A204.1 (cell line): ENCODE results near the gene C15orf62.

ENCODE experiments used
- FAIRE-seq: peaks from 2 replicates; lab custom pipeline; 2012; peaks lifted over from hg19 to GRCh38; lab: Jason Lieb, UNC

C15orf62 gene, protein sequence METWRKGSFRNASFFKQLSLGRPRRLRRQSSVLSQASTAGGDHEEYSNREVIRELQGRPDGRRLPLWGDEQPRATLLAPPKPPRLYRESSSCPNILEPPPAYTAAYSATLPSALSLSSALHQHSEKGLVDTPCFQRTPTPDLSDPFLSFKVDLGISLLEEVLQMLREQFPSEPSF

GRCh38 chr15:40769274-40770146, at the start of gene C15orf62:
Gene C15orf62 (plus strand): TSS chr15:40769980. CDS start chr15:40770496, 516 bp downstream.
- FAIRE-seq, result no peak

DNA sequence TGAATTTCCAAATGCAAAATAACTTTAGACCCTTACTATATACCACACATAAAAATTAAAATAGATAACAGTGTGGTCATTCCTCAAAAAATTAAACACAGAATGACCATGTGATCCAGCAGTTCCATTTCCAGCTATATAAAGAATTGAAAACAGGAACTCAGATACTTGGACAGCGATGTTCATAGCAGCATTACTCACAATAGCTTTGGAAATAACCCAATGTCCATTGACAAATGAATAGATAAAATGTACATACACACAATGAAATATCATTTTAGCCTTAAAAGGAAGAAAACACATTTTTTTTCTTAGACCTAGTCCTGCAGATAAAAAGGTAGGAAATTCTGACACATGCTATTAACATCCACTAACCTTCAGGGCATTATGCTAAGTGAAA, 48.1 kb upstream of the C15orf62 start:
- FAIRE-seq, result no peak

DNA sequence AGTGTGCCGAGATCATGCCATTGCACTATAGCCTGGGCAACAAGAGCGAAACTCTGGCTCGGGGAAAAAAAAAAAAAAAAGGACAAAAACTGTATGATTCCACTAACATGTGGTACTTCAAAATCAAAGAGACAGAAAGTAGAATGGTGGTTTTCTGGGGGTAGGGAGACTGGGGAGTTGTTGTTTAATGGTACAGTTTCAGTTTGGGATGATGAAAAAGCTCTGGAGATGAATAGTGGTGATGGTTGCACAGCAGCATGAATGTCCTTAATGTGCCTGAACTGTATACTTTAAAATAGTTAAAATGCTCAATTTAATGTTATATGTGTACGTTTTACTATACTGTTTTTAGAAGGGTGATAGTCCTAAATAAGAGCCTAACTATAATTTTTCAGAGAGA, 47.4 kb upstream of the C15orf62 start:
- no peak for FAIRE-seq

DNA sequence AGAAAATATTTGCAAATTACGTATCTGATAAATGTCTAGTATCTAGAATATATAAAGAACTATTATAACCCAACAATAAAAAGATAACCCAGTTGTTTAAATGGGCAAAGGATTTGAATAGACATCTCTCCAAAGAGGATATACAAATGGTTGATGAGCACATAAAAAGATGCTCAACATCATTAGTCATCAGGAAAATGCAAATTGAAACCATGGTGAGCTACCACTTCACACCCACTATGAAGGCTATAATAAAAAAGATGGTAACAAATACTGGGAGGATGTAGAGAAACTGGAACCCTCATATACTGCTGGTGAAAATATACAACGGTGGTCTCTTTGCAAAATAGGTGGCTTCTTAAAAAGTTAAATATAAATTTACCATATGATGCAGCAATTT, 46.8 kb upstream of the C15orf62 start:
- no peak for FAIRE-seq

GRCh38 chr15:40723919-40724318, 45.9 kb upstream of the C15orf62 start:
- no peak for FAIRE-seq

GRCh38 chr15:40731034-40731433, 38.7 kb upstream of the C15orf62 start:
- no peak for FAIRE-seq

DNA sequence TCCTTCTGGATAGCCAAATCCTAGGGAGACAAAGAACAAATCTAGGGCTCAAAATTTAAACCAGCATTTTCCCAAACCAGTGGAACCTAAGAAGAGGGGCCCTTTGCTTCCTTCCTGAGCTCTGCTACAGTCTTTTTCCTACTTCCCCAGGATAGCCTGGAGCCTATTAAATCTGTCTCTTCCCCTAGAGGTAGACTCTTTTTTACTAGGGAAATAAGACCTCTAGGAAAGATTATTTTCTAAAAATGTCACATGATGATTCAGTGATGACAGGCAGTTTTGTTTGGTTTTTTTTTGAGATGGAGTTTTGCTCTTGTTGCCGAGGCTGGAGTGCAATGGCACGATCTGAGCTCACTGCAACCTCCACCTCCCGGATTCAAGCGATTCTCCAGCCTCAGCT, 33.2 kb upstream of the C15orf62 start:
- FAIRE-seq, result no peak

GRCh38 chr15:40737048-40737447, 32.7 kb upstream of the C15orf62 start:
- FAIRE-seq, result no peak

- no peak for FAIRE-seq
Observed at GRCh38 chr15:40739047-40739446, 30.7 kb upstream of the C15orf62 start.

GRCh38 chr15:40739854-40740253, 29.9 kb upstream of the C15orf62 start:
- FAIRE-seq, result no peak

GRCh38 chr15:40743485-40743901, 26.3 kb upstream of the C15orf62 start:
- no peak for FAIRE-seq

DNA sequence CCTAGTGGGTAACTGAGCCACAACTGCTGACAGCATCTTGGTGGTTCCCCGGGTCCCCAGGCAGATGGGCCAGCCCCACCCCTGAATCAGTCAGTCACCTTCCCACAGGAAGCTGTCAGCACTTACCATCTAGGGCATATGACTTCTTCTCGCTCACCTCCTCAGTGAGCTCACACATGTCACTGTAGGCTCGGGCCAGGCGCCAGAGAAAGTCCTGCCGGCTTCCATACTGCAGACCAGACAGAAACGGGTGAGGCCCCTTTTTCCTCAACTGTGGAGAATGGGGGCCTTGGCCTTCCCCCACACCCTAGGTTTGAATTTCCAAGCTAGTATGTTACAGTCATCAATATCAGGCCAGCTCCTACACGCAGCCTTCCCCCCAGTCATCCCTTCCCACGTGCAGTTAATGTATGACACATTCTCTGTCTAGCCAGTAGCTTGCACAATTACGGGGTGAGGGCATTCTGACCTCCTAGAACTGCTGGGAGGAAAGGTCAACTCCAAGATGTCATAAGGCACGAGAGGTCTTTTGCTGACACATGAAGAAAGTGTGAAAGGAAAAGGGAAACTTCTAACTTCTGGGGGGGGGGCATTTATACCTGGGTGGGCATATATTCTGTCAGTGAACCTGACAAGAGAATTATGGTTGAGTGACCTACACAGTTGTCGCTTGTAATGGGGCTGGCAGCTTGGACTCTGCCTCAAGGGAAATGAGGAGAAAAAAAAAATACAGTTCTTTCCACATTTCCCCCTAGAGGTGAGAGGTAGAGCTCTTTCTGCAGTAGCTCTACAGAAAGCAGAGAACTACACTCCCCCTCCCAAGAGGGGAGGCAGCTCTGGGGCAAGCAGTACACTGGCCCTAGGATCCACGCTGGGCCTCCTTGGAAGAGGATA, 25.6 kb upstream of the C15orf62 start:
- FAIRE-seq, result no peak

DNA sequence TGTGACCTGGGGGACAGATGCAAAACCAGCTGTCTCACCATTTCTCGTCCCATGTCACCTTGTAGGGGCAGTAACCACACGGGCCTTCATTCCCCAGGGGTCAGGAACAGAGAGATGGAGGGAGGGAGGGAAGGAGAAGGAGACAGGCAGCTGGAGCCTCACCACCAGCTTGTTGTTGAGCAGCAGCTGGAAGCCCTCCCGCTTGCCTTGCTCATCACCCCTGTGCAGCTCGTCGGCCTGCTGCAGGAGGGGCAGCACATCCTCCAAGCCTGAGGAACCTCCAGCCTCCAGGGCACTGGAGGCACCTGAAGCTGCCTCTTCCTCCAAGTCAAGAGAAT, 25.0 kb upstream of the C15orf62 start:
- FAIRE-seq, result no peak

- no peak for FAIRE-seq
Observed at GRCh38 chr15:40746916-40747418, 22.8 kb upstream of the C15orf62 start.

- no peak for FAIRE-seq
Observed at GRCh38 chr15:40747685-40748631, 21.8 kb upstream of the C15orf62 start.

DNA sequence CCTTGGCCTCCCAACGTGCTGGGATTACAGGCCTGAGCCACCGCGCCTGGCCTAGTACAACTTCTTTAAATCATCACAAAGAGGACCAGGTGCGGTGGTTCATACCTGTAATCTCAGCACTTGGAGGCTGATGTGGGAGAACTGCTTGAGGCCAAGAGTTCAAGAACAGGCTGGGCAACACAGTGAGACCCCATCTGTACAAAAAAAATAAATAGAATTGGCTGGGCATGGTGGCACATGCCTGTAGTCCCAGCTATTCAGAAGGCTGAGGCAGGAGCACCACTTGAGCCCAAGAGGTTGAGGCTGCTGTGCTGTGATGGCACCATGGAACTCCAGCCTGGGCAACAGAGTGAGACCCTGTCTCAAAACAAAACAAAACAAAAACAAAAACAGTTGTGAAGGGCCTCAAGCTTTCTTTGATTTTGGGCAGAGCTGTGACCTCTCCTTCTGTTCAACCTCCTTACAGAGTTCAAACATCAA, 20.6 kb upstream of the C15orf62 start:
- FAIRE-seq, result no peak

- FAIRE-seq, result no peak
Observed at GRCh38 chr15:40750885-40751284, 18.9 kb upstream of the C15orf62 start.

GRCh38 chr15:40751745-40752144, 18.0 kb upstream of the C15orf62 start:
- FAIRE-seq, result no peak

DNA sequence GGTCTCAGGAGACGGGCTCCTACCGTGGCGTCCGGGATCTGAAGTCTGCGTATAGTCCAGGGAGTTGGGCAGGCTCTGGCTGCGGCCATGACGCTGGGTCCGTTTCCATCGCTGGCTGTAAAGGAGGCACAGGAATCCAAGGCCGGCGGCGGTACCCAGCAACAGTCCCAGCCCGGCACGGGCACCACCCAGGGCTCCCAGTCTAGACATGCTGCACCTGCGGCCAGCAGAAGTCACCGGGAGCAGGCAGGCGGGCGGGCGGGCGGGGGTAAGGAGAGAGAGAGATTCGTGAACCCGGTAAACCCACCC, 15.3 kb upstream of the C15orf62 start:
- FAIRE-seq, result no peak

GRCh38 chr15:40754883-40755811, 14.6 kb upstream of the C15orf62 start, which contains the start of gene RMDN3:
Gene RMDN3 (minus strand): TSS chr15:40755254. CDS start chr15:40754783, 471 bp downstream.
- no peak for FAIRE-seq
